ENCODE data around the gene ALK.

The ALK gene

GRCh38 chr2:29165362-29166241 is 755.8 kb downstream of the ALK start:
- DNase-seq, result no peak

GRCh38 chr2:29164091-29164846 is 757.1 kb downstream of the ALK start:
- no peak for DNase-seq

- DNase-seq, result no peak
These were observed 759.0 kb downstream of the ALK start for GRCh38 chr2:29162204-29162928.

DNA sequence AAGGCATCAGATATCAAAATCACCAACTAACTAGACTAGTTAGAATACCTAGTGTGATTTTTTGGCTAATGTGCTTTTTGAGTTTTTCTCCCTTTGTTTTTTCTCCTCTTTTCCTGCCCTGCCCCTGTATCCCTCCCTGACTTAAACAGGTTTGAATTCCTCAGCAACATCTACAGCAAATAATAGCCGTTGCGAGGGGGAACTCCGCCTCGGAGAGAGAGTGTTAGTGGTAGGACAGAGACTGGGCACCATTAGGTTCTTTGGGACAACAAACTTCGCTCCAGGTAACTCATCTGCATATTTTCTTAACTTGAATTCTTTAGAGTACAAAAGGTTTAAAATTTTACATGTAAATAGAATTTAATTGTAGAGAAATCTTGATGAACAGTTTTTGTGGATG is 761.2 kb downstream of the ALK start:
- DNase-seq, result no peak

GRCh38 chr2:29159125-29159524 is 762.3 kb downstream of the ALK start:
- DNase-seq, result no peak

DNA sequence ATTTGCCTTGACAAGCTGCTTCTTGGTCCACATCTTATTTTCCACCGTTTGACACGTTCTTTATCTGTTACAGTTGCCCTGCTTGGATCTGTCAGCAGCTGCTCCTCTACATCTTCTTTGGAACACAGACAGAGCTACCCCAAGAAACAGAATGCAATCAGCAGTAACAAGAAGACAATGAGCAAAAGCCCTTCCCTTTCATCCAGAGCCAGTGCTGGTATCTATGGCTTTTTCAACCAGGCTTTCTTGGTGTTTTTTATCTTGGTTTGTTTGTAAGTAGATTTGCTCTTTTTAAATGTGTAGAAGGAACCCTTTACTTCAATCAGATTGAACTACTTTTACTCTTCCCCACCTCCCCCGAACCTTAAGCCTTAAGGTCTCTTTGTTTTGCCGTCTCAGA is 764.3 kb downstream of the ALK start:
- DNase-seq, result no peak

DNA sequence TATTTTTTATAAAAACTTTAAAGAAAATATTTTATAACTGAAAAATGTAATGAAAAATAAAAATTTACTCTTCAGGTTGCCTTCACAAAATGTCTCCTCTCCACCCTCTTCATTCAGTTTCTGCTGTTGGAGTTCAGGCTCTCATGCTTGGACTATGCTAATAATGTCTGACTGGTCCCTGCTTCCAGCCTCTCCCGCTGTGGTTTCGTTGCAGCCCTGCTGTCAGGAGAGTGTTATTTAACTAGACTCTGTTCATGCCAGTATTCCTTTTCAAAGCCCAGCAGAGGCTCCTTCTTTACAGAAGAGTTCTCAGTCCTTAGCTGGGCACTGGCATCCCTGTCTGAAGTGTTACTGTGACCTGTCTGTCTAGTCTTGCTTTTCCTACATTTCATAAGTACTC is 765.8 kb downstream of the ALK start:
- DNase-seq, result no peak

- DNase-seq, result no peak
These were observed 766.8 kb downstream of the ALK start for GRCh38 chr2:29154610-29155009.

GRCh38 chr2:29147963-29148362 is 773.4 kb downstream of the ALK start:
- no peak for DNase-seq

DNA sequence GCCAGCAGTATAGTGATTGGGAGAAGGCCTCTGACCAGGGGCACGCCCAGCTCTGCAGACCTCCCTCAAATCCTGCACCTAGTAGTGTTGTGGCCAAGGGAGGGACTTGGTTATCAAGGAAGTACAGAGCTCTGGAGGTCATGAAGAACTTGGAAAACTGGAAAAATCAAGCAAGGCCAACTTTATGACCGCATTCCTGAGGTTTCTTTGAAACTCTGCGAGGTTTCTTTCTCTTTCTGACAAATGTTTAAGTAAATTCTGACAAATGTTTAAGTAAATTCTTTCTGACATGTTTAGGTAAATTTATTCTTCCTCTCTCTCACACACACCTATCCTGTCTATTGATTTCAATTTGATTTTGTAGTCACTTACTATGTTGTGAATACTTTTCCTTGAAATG is 775.2 kb downstream of the ALK start:
- no peak for DNase-seq

GRCh38 chr2:29143657-29144056 is 777.7 kb downstream of the ALK start:
- DNase-seq, result no peak

Measured in 8988T (cell line).